NCI-H2081 (cell line): Measurements from ENCODE around the gene SEC31A.
"Not testable (repeated sequence)": the region's sequence is repeated elsewhere in the genome, so short reads cannot be mapped to it uniquely, and the experiment has no call there.

Experiments
- DNase-seq, 2 experiments: peaks; one replicate each; lab custom pipeline; 2025; lab: John Stamatoyannopoulos, UW

SEC31A gene

GRCh38 chr4:82833060-82833459 lies 57.9 kb downstream of the SEC31A start:
- DNase-seq, result not testable (repeated sequence)

- no peak for DNase-seq
Observed at GRCh38 chr4:82825425-82825824, 65.5 kb downstream of the SEC31A start.

- no peak for DNase-seq
Observed at GRCh38 chr4:82823062-82823461, 67.9 kb downstream of the SEC31A start.

- DNase-seq, result no peak
Observed at GRCh38 chr4:82820689-82821088, 70.3 kb downstream of the SEC31A start.

GRCh38 chr4:82818664-82819662 lies 72.0 kb downstream of the SEC31A start:
- DNase-seq, result no peak

GRCh38 chr4:82816874-82817273 lies 74.1 kb downstream of the SEC31A start:
- not testable (repeated sequence) for DNase-seq

GRCh38 chr4:82814034-82814433 lies 76.9 kb downstream of the SEC31A start:
- DNase-seq, result no peak

- DNase-seq, result peak; percentile 26 to 53
Observed at GRCh38 chr4:82811838-82812341, 79.1 kb downstream of the SEC31A start.

- no peak for DNase-seq
Observed at GRCh38 chr4:82811392-82811791, 79.6 kb downstream of the SEC31A start.

- DNase-seq, result no peak
Observed at GRCh38 chr4:82810176-82810575, 80.8 kb downstream of the SEC31A start.

GRCh38 chr4:82809619-82810018 lies 81.3 kb downstream of the SEC31A start:
- no peak for DNase-seq

- DNase-seq, result no peak
Observed at GRCh38 chr4:82803746-82804145, 87.2 kb downstream of the SEC31A start.

GRCh38 chr4:82802911-82803310 lies 88.0 kb downstream of the SEC31A start:
- no peak for DNase-seq

- DNase-seq, result peak in 1 of 2 experiments; percentile 36
Observed at GRCh38 chr4:82801910-82802521, 88.9 kb downstream of the SEC31A start.

GRCh38 chr4:82799006-82799881 lies 91.7 kb downstream of the SEC31A start:
- DNase-seq, result no peak

- DNase-seq, result peak; percentile 39 to 57
Observed at GRCh38 chr4:82798168-82799005, 92.6 kb downstream of the SEC31A start, which contains the start of gene SCD5. SCD5 (minus strand) TSS chr4:82798796; CDS start chr4:82798537, 259 bp downstream.

GRCh38 chr4:82797405-82798111 lies 93.4 kb downstream of the SEC31A start:
- no peak for DNase-seq

GRCh38 chr4:82797040-82797404 lies 93.9 kb downstream of the SEC31A start:
- DNase-seq, result no peak

- DNase-seq, result no peak
Observed at GRCh38 chr4:82792912-82793649, 97.9 kb downstream of the SEC31A start.

GRCh38 chr4:82791179-82791578 lies 99.8 kb downstream of the SEC31A start:
- DNase-seq, result no peak
